MM.1S (cell line): ENCODE measurements around the gene ADGRL3.

Experiments
- DNase-seq: peaks from one replicate; pipeline ENCODE4 v3.0.0-alpha.2; 2015
- H2AFZ ChIP-seq: fragments of 300-600 bp; sonication (generic); 2 replicates; pipeline ENCODE4 v1.6.0; 2016; ENCODE audit warnings: antibody characterized with exemption, low read length
- H3F3A ChIP-seq: fragments of 300-600 bp; sonication (generic); 2 replicates; pipeline ENCODE4 v1.6.1; 2016; ENCODE audit warnings: mild to moderate bottlenecking, antibody characterized with exemption, low read length, moderate library complexity, mixed read lengths; ENCODE audit not compliant: insufficient read depth
- H3K27ac ChIP-seq: fragments of 300-600 bp; sonication (generic); 2 replicates; pipeline ENCODE4 v1.5.1; 2016; ENCODE audit warnings: mild to moderate bottlenecking, low read length
- H3K27me3 ChIP-seq: fragments of 300-600 bp; sonication (generic); replicated peaks from 2 replicates; pipeline ENCODE4 v1.6.0; 2016; ENCODE audit warnings: low read length; ENCODE audit not compliant: insufficient read depth
- H3K36me3 ChIP-seq: fragments of 300-600 bp; sonication (generic); replicated peaks from 2 replicates; pipeline ENCODE4 v1.6.1; 2016; ENCODE audit warnings: mild to moderate bottlenecking, low read length, mixed read lengths; ENCODE audit not compliant: insufficient read depth
- H3K4me1 ChIP-seq: fragments of 300-600 bp; sonication (generic); 2 replicates; pipeline ENCODE4 v1.6.1; 2016; ENCODE audit warnings: low read length, mixed read lengths
- H3K4me2 ChIP-seq: fragments of 300-600 bp; sonication (generic); 2 replicates; pipeline ENCODE4 v1.6.0; 2016; ENCODE audit warnings: low read depth, low read length
- H3K4me3 ChIP-seq: fragments of 300-600 bp; sonication (generic); 2 replicates; pipeline ENCODE4 v1.5.1; 2016; ENCODE audit warnings: low read length, mixed read lengths
- H3K79me2 ChIP-seq: fragments of 300-600 bp; sonication (generic); 2 replicates; pipeline ENCODE4 v1.6.1; 2016; ENCODE audit warnings: mixed run types, low read length, mixed read lengths
- H3K9ac ChIP-seq: fragments of 300-600 bp; sonication (generic); 2 replicates; pipeline ENCODE4 v1.6.1; 2016; ENCODE audit warnings: low read length, mixed read lengths
- H3K9me2 ChIP-seq: fragments of 300-600 bp; sonication (generic); replicated peaks from 2 replicates; pipeline ENCODE4 v1.6.1; 2016; ENCODE audit warnings: mild to moderate bottlenecking, low read length, mixed read lengths; ENCODE audit not compliant: insufficient read depth
- H3K9me3 ChIP-seq: fragments of 300-600 bp; sonication (generic); replicated peaks from 2 replicates; pipeline ENCODE4 v1.6.1; 2016; ENCODE audit warnings: mild to moderate bottlenecking, low read length, mixed read lengths; ENCODE audit not compliant: insufficient read depth
- H4K20me1 ChIP-seq: fragments of 300-600 bp; sonication (generic); 2 replicates; pipeline ENCODE4 v1.6.1; 2016; ENCODE audit warnings: mild to moderate bottlenecking, low read length, moderate library complexity, mixed read lengths; ENCODE audit not compliant: insufficient read depth
- EZH2 ChIP-seq: fragments of 300-600 bp; sonication (generic); optimal IDR thresholded peaks from 2 replicates; pipeline ENCODE3; 2017; ENCODE audit warnings: low read depth, mild to moderate bottlenecking, antibody characterized with exemption, low read length, mixed read lengths
- EZH2phosphoT487 ChIP-seq: fragments of 300-600 bp; sonication (generic); IDR thresholded peaks from 2 replicates; pipeline ENCODE4 v1.6.1; 2018; ENCODE audit warnings: antibody characterized with exemption, low read length
- TF ChIP-seq, protein P1 (sequence below): fragments of 300-600 bp; sonication (generic); IDR thresholded peaks from 2 replicates; pipeline ENCODE4 v1.5.1; 2016; ENCODE audit warnings: antibody characterized with exemption, low read length, mixed read lengths

The ADGRL3 gene

DNA sequence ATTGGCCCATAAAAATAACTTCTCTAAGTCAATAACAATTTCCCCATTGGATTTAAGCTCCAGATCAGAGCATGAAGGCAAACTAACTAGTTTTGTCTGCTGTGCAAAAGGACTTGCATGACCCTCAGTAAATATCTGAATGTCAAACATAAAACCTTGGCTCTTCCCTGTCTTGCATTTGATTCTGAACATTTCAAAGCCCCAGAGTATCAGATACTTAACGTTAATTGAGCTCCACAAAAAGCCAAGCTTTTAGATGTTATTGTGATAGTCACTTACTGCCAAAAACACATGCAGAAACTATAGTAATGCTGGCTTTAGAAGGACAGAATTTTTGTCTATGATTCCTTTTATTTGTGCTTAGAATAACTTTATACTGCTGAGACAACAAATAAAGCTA, 664.2 kb downstream of the ADGRL3 start:
- TF ChIP-seq EZH2phosphoT487 (no peak), EZH2 (no peak)
- TF ChIP-seq, protein P1, sequence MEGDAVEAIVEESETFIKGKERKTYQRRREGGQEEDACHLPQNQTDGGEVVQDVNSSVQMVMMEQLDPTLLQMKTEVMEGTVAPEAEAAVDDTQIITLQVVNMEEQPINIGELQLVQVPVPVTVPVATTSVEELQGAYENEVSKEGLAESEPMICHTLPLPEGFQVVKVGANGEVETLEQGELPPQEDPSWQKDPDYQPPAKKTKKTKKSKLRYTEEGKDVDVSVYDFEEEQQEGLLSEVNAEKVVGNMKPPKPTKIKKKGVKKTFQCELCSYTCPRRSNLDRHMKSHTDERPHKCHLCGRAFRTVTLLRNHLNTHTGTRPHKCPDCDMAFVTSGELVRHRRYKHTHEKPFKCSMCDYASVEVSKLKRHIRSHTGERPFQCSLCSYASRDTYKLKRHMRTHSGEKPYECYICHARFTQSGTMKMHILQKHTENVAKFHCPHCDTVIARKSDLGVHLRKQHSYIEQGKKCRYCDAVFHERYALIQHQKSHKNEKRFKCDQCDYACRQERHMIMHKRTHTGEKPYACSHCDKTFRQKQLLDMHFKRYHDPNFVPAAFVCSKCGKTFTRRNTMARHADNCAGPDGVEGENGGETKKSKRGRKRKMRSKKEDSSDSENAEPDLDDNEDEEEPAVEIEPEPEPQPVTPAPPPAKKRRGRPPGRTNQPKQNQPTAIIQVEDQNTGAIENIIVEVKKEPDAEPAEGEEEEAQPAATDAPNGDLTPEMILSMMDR, result no peak
- Histone ChIP-seq H3K4me1 (no peaks in the 10 kb centered on the region), H2AFZ (no peak overlapping the region), H3K36me3 (no peaks in the 10 kb centered on the region), H3K4me2 (no peak overlapping the region), H4K20me1 (no peaks in the 10 kb centered on the region), H3K9me3 (no peaks in the 10 kb centered on the region), H3K79me2 (no peaks in the 10 kb centered on the region), H3K4me3 (no peak overlapping the region), H3K27me3 (no peaks in the 10 kb centered on the region), H3K27ac (no peak overlapping the region), H3K9ac (no peak overlapping the region), H3F3A (no peaks in the 10 kb centered on the region), H3K9me2 (no peaks in the 10 kb centered on the region)
- DNase-seq, result no peak

DNA sequence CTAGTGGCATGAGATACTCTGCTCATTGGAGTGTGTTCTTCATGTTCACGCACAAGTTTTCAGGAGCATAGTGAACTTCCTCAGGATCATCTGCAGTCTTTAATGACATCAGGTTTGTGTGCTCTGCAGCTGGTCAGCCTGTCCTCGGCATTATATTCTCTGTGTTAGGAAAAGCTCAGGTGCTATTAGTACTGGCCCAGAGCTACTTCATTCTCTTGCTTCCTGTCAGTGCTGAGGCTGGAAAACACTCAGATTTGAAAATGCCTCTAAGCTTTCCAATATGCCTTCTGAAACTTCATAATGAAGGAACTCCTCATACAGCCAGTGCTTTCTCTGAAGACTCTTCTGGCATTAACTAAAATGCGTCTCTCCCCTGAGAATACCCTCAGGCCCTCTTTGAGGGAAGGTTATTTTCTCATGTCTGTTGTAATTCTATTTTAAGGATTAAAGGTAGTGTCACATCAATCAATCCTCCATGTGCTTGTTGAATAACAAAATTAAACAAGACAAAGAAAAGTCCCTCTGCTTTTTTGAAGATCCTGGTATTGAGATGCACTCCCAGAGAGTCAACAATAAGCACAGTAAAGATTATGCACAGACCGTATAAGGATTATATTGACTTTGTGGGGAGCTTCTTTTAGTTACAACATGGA, 666.4 kb downstream of the ADGRL3 start:
- Histone ChIP-seq H3K9ac (no peak overlapping the region), H4K20me1 (no peaks in the 10 kb centered on the region), H3K4me2 (no peak overlapping the region), H3K27me3 (no peaks in the 10 kb centered on the region), H2AFZ (no peak overlapping the region), H3K9me2 (no peaks in the 10 kb centered on the region), H3K4me3 (no peak overlapping the region), H3K9me3 (no peaks in the 10 kb centered on the region), H3F3A (no peaks in the 10 kb centered on the region), H3K36me3 (no peaks in the 10 kb centered on the region), H3K4me1 (no peaks in the 10 kb centered on the region), H3K27ac (no peak overlapping the region), H3K79me2 (no peaks in the 10 kb centered on the region)
- TF ChIP-seq, protein P1, result no peak
- TF ChIP-seq EZH2phosphoT487, result no peak
- no peak for TF ChIP-seq EZH2
- DNase-seq, result no peak

DNA sequence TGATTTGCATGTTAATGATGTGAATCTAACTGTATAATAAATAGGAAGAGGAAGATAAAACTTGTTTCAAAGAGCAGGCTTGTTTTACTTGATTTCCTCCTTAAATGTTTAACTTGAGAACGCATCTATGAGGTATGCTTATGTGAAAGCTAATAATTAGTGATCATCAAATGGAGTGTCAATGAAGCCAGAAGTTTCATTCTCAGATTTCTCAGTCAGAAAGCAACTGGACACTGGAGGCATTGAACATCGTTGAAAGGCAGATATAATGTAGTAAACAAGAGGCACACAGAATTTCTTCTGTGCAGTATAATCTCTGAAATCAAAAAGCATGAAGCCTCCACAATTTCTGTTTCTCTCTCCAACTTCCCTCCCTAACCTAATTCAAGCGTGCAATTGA, 672.9 kb downstream of the ADGRL3 start:
- Histone ChIP-seq H3K9ac (no peak overlapping the region), H3K9me3 (no peaks in the 10 kb centered on the region)
- TF ChIP-seq, protein P1, result no peak
- TF ChIP-seq EZH2phosphoT487, result no peak
- TF ChIP-seq EZH2, result no peak

More for the DNA sequence above, 672.9 kb downstream of the ADGRL3 start:
- H3K4me2 ChIP-seq, result no peak overlapping the region
- no peaks in the 10 kb centered on the region for H3K9me2 ChIP-seq
- no peaks in the 10 kb centered on the region for H3K27me3 ChIP-seq
- H3F3A ChIP-seq, result no peaks in the 10 kb centered on the region
- H3K4me3 ChIP-seq, result no peak overlapping the region
- H4K20me1 ChIP-seq, result no peaks in the 10 kb centered on the region
- H3K79me2 ChIP-seq, result no peaks in the 10 kb centered on the region
- no peak overlapping the region for H2AFZ ChIP-seq
- DNase-seq, result no peak
- no peaks in the 10 kb centered on the region for H3K4me1 ChIP-seq
- no peaks in the 10 kb centered on the region for H3K36me3 ChIP-seq
- no peak overlapping the region for H3K27ac ChIP-seq
